Muscle layer of duodenum (tissue), 2 donors: ENCODE measurements around the gene MON1A.

ENCODE experiments used
- H3K27ac ChIP-seq: one replicate; pipeline ENCODE4 v1.7.0; 2013; ENCODE audit warnings: mild to moderate bottlenecking, low read length
- H3K27me3 ChIP-seq: one replicate; pipeline ENCODE4 v1.7.0; 2013; ENCODE audit warnings: low read depth, mild to moderate bottlenecking, control low read depth, low read length
- H3K36me3 ChIP-seq, 2 donors: one replicate each; pipeline ENCODE4 v1.7.0; 2013; ENCODE audit warnings: low read length in 2 of 2, control low read depth in 1 of 2, mild to moderate bottlenecking in 1 of 2; ENCODE audit not compliant: insufficient read depth in 2 of 2, control insufficient read depth in 1 of 2
- H3K4me1 ChIP-seq, 2 donors: one replicate each; pipeline ENCODE4 v1.7.0; 2013; ENCODE audit warnings: low read length in 2 of 2, mild to moderate bottlenecking in 2 of 2, control low read depth in 1 of 2, moderate library complexity in 1 of 2; ENCODE audit not compliant: insufficient read depth in 2 of 2, control insufficient read depth in 1 of 2
- H3K4me3 ChIP-seq, 2 donors: one replicate each; pipeline ENCODE4 v1.7.0; 2013; ENCODE audit warnings: low read length in 2 of 2, low read depth in 1 of 2, mild to moderate bottlenecking in 1 of 2
- H3K9me3 ChIP-seq, 2 donors: one replicate each; pipeline ENCODE4 v1.7.0; 2013; ENCODE audit warnings: low read length in 2 of 2, control low read depth in 1 of 2, mild to moderate bottlenecking in 1 of 2; ENCODE audit not compliant: control insufficient read depth in 1 of 2
- donor health status: healthy.

Gene MON1A, protein sequence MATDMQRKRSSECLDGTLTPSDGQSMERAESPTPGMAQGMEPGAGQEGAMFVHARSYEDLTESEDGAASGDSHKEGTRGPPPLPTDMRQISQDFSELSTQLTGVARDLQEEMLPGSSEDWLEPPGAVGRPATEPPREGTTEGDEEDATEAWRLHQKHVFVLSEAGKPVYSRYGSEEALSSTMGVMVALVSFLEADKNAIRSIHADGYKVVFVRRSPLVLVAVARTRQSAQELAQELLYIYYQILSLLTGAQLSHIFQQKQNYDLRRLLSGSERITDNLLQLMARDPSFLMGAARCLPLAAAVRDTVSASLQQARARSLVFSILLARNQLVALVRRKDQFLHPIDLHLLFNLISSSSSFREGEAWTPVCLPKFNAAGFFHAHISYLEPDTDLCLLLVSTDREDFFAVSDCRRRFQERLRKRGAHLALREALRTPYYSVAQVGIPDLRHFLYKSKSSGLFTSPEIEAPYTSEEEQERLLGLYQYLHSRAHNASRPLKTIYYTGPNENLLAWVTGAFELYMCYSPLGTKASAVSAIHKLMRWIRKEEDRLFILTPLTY

DNA sequence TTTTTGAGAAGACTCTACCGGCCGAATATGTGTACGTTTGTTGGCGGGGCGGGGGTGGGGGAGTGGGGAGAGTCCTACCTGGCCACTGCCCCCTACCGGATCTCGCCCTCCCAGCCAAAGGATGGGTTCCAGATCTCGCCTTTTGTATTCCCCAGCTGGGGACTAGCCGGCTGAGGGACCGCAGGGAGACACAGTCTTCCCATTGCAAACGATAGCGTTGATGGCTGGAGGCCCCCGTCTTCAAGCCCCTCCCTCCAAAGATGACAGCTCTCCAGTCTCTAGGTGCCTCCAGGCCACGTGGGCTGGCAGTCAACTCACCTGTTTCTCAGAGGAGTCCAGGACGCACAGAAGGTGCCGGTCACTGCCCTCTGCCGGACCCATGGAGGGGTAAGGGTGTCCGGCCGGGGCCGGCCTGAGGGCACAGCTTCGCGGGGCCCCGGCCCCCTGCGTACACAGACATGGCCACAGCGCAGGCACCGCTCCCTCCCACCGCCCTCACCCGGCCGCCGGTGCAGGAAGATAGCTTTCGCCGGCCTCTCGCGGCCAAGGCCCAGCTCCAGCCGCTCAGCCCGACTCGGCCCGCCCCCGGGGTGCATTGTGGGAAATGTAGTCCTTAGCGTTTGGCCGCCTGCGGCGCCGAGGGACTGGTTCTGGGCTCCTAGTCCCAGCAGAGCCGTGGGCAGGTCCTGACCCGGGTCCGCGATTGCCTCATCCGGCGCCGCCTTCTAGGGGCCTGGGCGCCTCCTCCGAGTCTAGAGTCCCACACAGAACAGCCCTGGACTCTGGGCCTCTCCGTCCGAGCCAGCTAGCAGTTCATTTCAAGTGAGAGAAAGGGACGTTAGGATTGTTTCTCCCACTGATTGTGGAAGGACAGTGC, at the start of gene MON1A:
MON1A (minus strand) TSS at position 521 of the 877 bp plus-strand sequence. CDS start 16,465 bp downstream, outside the sequence.
- Histone ChIP-seq H3K4me3 (peak within 1 kb of the TSS; percentile 84 to 95), H3K4me1 (peaks cover 0 to 27% of the 10 kb centered on the region in 2 donors), H3K27ac (peak within 1 kb of the TSS; percentile 86), H3K27me3 (no peaks in the 10 kb centered on the region), H3K36me3 (peaks cover 0 to 3% of the 10 kb centered on the region in 2 donors), H3K9me3 (no peaks in the 10 kb centered on the region)

DNA sequence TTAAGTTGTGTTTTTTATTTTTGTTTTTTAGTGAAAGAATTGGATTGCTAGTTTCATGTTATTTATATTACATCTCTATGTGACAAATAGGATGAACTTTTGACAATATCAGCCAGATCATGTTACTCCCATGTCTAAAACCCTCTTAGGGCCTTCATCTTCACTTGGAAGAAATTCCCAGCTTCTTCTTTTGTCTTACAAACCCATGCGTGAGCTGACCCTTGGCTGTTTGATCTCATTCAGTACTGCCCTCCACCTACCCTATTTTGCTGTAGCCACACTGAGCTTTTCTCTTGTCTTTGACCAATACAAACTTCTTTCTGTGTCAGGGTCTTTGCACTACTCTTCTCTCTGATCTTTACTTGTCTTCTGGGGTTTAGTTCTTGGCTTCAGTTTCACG, 47.3 kb upstream of the MON1A start:
- Histone ChIP-seq H3K36me3 (peaks cover 13 to 22% of the 10 kb centered on the region in 2 donors), H3K4me3 (no peak overlapping the region), H3K27ac (no peak overlapping the region), H3K9me3 (no peaks in the 10 kb centered on the region), H3K4me1 (no peaks in the 10 kb centered on the region), H3K27me3 (no peaks in the 10 kb centered on the region)

DNA sequence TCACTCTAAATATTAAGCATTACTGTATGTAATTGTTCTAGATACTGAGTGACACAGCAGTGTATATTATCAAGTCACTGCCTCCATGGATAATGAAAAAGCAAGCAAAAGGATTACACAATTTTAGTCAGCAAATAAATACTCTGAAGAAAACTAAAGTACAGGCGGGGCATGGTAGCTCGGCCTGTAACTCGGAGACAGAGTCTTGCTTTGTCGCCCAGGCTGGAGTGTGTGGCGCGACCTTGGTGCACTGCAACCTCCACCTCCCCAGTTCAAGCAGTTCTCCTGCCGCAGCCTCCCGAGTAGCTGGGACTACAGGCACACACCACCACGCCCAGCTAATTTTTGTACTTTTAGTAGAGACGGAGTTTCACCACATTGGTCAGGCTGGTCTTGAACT, 43.0 kb upstream of the MON1A start:
- peaks cover 11 to 12% of the 10 kb centered on the region in 2 donors for H3K36me3 ChIP-seq
- no peak overlapping the region for H3K27ac ChIP-seq
- H3K27me3 ChIP-seq = no peaks in the 10 kb centered on the region
- H3K4me1 ChIP-seq = peaks cover 0 to 6% of the 10 kb centered on the region in 2 donors
- no peaks in the 10 kb centered on the region for H3K9me3 ChIP-seq
- H3K4me3 ChIP-seq = no peak overlapping the region

DNA sequence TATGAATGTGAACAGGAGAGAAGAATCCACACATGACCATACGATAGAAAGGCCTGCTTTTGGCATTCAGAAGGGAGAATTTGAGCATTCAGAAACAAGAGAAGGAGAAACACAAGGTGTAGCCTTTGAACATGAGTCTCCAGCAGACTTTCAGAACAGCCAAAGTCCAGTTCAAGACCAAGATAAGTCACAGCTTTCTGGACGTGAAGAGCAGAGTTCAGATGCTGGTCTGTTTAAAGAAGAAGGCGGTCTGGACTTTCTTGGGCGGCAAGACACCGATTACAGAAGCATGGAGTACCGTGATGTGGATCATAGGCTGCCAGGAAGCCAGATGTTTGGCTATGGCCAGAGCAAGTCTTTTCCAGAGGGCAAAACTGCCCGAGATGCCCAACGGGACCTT, 38.7 kb upstream of the MON1A start:
- H3K4me3 ChIP-seq = no peak overlapping the region
- peaks cover 0 to 23% of the 10 kb centered on the region in 2 donors for H3K4me1 ChIP-seq
- H3K27ac ChIP-seq = no peak overlapping the region
- no peaks in the 10 kb centered on the region for H3K9me3 ChIP-seq
- H3K27me3 ChIP-seq = no peaks in the 10 kb centered on the region
- H3K36me3 ChIP-seq = peaks cover 7 to 16% of the 10 kb centered on the region in 2 donors

DNA sequence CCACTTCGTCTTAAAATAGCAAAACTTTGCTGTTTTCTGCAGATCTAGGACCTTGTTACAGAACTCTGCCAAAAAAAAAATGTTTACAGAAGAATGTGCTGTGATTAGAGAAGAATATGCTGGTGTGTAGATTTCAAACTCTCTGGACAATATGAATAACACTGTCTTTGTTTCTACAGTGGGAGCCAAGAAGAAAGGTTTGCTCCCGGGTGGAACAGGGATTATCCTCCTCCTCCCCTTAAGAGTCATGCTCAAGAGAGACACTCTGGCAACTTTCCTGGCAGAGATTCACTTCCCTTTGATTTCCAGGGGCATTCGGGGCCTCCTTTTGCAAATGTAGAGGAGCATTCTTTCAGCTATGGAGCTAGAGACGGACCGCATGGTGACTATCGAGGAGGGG, 37.7 kb upstream of the MON1A start:
- H3K4me1 ChIP-seq = peaks cover 0 to 23% of the 10 kb centered on the region in 2 donors
- peak overlapping the region; percentile 24 for H3K27ac ChIP-seq
- H3K27me3 ChIP-seq = no peaks in the 10 kb centered on the region
- H3K9me3 ChIP-seq = no peaks in the 10 kb centered on the region
- H3K4me3 ChIP-seq = no peak overlapping the region
- peaks cover 8 to 9% of the 10 kb centered on the region in 2 donors for H3K36me3 ChIP-seq

DNA sequence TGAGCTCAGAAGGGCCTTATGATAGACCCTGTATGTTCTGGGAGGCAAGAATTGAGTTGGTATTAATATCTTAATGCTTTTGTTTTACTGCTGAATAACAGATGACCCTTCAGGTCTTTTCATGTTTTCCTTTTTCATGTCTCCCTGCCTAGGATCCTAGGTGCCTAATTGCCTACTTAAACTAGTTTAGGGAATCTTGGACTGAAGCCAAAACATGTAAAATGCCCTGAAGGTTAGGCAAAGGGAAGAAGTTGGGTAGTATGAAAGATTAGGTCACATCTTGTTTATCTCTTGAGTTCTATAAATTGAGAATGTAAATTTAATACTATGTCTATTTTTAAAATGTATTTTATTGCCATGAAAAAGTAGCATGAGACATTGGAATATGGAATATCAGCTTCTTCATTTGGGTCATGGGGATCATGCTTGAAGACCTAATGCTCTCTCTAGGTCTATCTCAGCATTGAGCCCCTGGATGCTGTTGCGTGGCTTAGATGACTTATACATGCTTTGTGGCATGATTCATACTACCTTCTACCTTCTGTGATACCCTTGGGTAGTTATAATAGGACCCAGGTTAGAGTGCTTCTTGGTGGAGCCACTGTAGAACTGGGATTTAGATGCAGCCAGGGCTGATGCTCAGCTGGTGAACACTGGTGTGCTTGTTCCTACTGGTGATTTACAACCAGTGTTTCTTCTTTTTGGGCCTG, 36.8 kb upstream of the MON1A start:
- Histone ChIP-seq H3K27ac (no peak overlapping the region), H3K27me3 (no peaks in the 10 kb centered on the region), H3K4me3 (no peak overlapping the region), H3K36me3 (peaks cover 8 to 9% of the 10 kb centered on the region in 2 donors), H3K4me1 (peaks cover 0 to 23% of the 10 kb centered on the region in 2 donors), H3K9me3 (no peaks in the 10 kb centered on the region)

DNA sequence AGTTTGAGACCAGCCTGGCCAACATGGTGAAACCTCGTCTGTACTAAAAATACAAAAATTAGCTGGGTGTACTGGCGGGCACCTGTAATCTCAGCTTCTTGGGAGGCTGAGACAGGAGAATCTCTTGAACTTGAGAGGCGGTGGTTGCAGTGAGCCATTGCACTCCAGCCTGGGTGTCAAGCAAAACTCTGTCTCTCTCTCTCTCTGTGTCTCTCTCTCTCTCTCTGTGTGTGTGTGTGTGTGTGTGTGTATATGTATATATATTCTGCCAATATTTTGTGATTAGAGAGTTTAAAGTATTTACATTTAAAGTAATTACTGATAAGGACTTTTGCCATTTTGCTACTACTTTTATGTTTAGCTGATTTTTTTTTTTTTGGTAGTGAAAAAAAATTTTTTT, 26.0 kb upstream of the MON1A start:
- no peaks in the 10 kb centered on the region for H3K9me3 ChIP-seq
- H3K4me3 ChIP-seq = no peak overlapping the region
- H3K27me3 ChIP-seq = no peaks in the 10 kb centered on the region
- H3K27ac ChIP-seq = no peak overlapping the region
- H3K36me3 ChIP-seq = no peaks in the 10 kb centered on the region
- H3K4me1 ChIP-seq = peaks cover 0 to 5% of the 10 kb centered on the region in 2 donors

DNA sequence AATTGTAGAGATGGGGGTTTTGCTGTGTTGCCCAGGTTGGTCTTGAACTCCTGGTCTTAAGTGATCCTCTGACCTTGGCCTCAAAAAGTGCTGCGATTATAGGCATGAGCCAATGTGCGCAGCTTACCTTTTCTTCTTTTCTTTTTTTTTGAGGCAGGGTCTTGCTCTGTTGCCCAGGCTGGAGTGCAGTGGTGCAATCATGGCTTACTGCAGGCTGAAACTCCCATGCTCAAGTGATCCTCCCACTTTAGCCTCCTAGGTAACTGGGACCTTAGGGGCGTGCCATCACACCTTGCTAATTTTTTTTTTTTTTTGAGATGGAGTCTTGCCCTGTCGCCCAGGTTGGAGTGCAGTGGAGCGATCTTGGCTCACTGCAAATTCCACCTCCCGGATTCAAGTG, 23.3 kb upstream of the MON1A start:
- Histone ChIP-seq H3K4me1 (peaks cover 0 to 16% of the 10 kb centered on the region in 2 donors), H3K27me3 (no peaks in the 10 kb centered on the region), H3K36me3 (no peaks in the 10 kb centered on the region), H3K4me3 (no peak overlapping the region), H3K9me3 (no peaks in the 10 kb centered on the region), H3K27ac (no peak overlapping the region)

DNA sequence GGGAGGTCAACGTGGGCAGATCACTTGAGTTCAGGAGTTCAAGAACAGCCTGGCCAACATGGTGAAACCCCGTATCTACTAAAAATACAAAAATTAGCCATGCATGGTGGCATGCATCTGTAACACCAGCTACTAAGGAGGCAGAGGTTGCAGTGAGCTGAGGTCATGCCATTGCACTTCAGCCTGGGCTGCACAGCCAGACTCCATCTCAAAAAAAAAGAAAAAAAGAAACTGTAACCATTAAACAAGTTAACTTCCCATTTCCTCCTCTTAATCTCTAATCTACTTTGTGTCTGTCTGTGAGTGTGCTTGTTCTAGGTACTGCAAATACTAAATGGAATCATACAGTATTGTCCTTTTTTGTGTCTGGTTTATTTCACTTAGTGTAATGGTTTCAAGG, 13.0 kb upstream of the MON1A start:
- H3K27ac ChIP-seq = no peak overlapping the region
- peaks cover 4 to 12% of the 10 kb centered on the region in 2 donors for H3K4me1 ChIP-seq
- H3K36me3 ChIP-seq = no peaks in the 10 kb centered on the region
- no peaks in the 10 kb centered on the region for H3K27me3 ChIP-seq
- no peak overlapping the region for H3K4me3 ChIP-seq
- H3K9me3 ChIP-seq = no peaks in the 10 kb centered on the region

DNA sequence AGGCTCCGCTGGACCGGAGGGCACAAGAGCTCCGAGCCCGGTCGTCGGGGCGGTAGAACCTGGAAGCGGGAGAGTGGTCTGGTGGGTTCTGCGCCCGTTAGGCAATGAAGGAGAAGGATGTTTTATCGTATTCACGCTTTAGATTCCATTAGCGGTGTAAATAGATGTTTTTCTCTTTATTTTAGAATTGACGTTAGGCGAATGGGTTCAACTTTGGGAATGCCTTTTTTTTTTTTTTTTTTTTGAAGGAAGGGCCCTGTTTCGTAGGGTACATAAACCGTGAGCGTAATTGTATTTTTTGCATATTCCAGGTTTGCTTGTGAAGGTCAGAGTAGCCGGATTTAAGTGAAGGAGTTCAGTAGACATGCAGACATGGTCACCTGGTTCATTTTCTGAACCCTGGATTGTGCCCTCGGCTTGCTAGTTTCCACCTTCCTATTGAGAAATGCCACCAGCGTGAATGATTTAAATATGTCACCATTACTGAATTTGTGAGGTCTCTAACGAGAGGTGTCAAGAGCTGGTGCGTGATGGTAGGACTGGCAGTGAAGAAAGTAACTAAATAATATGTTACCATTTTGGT, 11.1 kb upstream of the MON1A start:
- Histone ChIP-seq H3K9me3 (no peaks in the 10 kb centered on the region), H3K36me3 (no peaks in the 10 kb centered on the region), H3K27me3 (no peaks in the 10 kb centered on the region), H3K27ac (peak overlapping the region; percentile 83), H3K4me3 (peak overlapping the region; percentile 78 to 91), H3K4me1 (peaks cover 4 to 12% of the 10 kb centered on the region in 2 donors)
